Measurements from ENCODE around the gene CCDC126.

DNA sequence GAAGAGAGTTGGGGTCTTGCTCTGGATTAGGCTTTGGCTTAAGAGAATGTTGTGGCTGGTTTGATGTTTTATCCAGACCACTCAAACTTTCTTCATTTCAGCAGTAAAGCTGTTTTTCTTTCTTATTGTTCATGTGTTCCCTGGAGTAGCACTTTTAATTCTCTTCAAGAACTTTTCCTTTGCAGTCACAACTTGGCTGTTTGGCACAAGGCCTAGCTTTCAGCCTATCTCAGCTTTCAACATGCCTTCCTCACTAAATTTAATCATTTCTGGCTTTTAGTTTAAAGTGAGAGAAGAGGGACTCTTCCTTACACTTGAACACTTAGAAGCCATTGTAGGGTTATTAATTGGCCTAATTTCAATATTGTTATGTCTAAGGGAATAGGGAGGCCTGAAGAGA is 18.1 kb downstream of the CCDC126 start:
- TF ChIP-seq, protein P1, sequence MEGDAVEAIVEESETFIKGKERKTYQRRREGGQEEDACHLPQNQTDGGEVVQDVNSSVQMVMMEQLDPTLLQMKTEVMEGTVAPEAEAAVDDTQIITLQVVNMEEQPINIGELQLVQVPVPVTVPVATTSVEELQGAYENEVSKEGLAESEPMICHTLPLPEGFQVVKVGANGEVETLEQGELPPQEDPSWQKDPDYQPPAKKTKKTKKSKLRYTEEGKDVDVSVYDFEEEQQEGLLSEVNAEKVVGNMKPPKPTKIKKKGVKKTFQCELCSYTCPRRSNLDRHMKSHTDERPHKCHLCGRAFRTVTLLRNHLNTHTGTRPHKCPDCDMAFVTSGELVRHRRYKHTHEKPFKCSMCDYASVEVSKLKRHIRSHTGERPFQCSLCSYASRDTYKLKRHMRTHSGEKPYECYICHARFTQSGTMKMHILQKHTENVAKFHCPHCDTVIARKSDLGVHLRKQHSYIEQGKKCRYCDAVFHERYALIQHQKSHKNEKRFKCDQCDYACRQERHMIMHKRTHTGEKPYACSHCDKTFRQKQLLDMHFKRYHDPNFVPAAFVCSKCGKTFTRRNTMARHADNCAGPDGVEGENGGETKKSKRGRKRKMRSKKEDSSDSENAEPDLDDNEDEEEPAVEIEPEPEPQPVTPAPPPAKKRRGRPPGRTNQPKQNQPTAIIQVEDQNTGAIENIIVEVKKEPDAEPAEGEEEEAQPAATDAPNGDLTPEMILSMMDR (conservative IDR thresholded peaks at IDR 0.05; ENCODE audit: low read depth in 2 of 2), result no peak
- TF ChIP-seq EZH2 (IDR thresholded peaks at IDR 0.05; ENCODE audit: low read depth, unreplicated experiment) (no peak), EZH2phosphoT487 (IDR thresholded peaks at IDR 0.05; ENCODE audit: unreplicated experiment) (no peak), POLR2AphosphoS5 (IDR thresholded peaks at IDR 0.05; ENCODE audit: low read depth) (no peak), JUNB (IDR thresholded peaks at IDR 0.05; ENCODE audit: unreplicated experiment) (no peak), CREB1 (CRISPR knock-in tag; IDR thresholded peaks at IDR 0.05; ENCODE audit: low read depth) (no peak), ZNF331 (CRISPR knock-in tag; IDR thresholded peaks at IDR 0.05; ENCODE audit: low read depth) (no peak), NANOG (IDR thresholded peaks at IDR 0.05; ENCODE audit: borderline replicate concordance) (no peak), ZNF114 (CRISPR knock-in tag; IDR thresholded peaks at IDR 0.05) (no peak), STAT1 (IDR thresholded peaks at IDR 0.05; ENCODE audit: unreplicated experiment) (no peak)
- TF ChIP-seq, protein P2, sequence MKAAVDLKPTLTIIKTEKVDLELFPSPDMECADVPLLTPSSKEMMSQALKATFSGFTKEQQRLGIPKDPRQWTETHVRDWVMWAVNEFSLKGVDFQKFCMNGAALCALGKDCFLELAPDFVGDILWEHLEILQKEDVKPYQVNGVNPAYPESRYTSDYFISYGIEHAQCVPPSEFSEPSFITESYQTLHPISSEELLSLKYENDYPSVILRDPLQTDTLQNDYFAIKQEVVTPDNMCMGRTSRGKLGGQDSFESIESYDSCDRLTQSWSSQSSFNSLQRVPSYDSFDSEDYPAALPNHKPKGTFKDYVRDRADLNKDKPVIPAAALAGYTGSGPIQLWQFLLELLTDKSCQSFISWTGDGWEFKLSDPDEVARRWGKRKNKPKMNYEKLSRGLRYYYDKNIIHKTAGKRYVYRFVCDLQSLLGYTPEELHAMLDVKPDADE (IDR thresholded peaks at IDR 0.05), result no peak
- TF ChIP-seq, protein P3, sequence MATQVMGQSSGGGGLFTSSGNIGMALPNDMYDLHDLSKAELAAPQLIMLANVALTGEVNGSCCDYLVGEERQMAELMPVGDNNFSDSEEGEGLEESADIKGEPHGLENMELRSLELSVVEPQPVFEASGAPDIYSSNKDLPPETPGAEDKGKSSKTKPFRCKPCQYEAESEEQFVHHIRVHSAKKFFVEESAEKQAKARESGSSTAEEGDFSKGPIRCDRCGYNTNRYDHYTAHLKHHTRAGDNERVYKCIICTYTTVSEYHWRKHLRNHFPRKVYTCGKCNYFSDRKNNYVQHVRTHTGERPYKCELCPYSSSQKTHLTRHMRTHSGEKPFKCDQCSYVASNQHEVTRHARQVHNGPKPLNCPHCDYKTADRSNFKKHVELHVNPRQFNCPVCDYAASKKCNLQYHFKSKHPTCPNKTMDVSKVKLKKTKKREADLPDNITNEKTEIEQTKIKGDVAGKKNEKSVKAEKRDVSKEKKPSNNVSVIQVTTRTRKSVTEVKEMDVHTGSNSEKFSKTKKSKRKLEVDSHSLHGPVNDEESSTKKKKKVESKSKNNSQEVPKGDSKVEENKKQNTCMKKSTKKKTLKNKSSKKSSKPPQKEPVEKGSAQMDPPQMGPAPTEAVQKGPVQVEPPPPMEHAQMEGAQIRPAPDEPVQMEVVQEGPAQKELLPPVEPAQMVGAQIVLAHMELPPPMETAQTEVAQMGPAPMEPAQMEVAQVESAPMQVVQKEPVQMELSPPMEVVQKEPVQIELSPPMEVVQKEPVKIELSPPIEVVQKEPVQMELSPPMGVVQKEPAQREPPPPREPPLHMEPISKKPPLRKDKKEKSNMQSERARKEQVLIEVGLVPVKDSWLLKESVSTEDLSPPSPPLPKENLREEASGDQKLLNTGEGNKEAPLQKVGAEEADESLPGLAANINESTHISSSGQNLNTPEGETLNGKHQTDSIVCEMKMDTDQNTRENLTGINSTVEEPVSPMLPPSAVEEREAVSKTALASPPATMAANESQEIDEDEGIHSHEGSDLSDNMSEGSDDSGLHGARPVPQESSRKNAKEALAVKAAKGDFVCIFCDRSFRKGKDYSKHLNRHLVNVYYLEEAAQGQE (IDR thresholded peaks at IDR 0.05; ENCODE audit: unreplicated experiment), result no peak
- TF ChIP-seq, protein P4, sequence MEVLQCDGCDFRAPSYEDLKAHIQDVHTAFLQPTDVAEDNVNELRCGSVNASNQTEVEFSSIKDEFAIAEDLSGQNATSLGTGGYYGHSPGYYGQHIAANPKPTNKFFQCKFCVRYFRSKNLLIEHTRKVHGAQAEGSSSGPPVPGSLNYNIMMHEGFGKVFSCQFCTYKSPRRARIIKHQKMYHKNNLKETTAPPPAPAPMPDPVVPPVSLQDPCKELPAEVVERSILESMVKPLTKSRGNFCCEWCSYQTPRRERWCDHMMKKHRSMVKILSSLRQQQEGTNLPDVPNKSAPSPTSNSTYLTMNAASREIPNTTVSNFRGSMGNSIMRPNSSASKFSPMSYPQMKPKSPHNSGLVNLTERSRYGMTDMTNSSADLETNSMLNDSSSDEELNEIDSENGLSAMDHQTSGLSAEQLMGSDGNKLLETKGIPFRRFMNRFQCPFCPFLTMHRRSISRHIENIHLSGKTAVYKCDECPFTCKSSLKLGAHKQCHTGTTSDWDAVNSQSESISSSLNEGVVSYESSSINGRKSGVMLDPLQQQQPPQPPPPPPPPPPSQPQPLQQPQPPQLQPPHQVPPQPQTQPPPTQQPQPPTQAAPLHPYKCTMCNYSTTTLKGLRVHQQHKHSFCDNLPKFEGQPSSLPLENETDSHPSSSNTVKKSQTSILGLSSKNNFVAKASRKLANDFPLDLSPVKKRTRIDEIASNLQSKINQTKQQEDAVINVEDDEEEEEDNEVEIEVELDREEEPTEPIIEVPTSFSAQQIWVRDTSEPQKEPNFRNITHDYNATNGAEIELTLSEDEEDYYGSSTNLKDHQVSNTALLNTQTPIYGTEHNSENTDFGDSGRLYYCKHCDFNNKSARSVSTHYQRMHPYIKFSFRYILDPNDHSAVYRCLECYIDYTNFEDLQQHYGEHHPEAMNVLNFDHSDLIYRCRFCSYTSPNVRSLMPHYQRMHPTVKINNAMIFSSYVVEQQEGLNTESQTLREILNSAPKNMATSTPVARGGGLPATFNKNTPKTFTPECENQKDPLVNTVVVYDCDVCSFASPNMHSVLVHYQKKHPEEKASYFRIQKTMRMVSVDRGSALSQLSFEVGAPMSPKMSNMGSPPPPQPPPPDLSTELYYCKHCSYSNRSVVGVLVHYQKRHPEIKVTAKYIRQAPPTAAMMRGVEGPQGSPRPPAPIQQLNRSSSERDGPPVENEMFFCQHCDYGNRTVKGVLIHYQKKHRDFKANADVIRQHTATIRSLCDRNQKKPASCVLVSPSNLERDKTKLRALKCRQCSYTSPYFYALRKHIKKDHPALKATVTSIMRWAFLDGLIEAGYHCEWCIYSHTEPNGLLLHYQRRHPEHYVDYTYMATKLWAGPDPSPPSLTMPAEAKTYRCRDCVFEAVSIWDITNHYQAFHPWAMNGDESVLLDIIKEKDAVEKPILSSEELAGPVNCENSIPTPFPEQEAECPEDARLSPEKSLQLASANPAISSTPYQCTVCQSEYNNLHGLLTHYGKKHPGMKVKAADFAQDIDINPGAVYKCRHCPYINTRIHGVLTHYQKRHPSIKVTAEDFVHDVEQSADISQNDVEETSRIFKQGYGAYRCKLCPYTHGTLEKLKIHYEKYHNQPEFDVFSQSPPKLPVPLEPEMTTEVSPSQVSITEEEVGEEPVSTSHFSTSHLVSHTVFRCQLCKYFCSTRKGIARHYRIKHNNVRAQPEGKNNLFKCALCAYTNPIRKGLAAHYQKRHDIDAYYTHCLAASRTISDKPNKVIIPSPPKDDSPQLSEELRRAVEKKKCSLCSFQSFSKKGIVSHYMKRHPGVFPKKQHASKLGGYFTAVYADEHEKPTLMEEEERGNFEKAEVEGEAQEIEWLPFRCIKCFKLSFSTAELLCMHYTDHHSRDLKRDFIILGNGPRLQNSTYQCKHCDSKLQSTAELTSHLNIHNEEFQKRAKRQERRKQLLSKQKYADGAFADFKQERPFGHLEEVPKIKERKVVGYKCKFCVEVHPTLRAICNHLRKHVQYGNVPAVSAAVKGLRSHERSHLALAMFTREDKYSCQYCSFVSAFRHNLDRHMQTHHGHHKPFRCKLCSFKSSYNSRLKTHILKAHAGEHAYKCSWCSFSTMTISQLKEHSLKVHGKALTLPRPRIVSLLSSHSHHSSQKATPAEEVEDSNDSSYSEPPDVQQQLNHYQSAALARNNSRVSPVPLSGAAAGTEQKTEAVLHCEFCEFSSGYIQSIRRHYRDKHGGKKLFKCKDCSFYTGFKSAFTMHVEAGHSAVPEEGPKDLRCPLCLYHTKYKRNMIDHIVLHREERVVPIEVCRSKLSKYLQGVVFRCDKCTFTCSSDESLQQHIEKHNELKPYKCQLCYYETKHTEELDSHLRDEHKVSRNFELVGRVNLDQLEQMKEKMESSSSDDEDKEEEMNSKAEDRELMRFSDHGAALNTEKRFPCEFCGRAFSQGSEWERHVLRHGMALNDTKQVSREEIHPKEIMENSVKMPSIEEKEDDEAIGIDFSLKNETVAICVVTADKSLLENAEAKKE (CRISPR knock-in tag; IDR thresholded peaks at IDR 0.05), result no peak
